Activated T-helper 2 cell treated with anti-CD3 and anti-CD28 coated beads, Interferon-gamma antibody, Interleukin-2, Interleukin-4, amounts not matched to agents 10 μg/mL and 5 μg/mL and 100 μg/mL, durations not matched to agents 14 hours and 24 hours and 36 hours (primary cell): ENCODE measurements around the gene MIX23. TPM values are rescaled to one million over a fixed set of nuclear protein-coding genes. Genes with fewer than 3 reads are reported as not detected.
A peak's percentile ranks its signal among the peaks of the same experiment; 100 is the strongest.

ENCODE experiments used
- DNase-seq: peaks from one replicate; pipeline ENCODE4 v3.0.0; 2021; ENCODE audit warnings: low spot score
- H3K27ac Mint-ChIP-seq: one replicate; pipeline ENCODE4 v1.8.0; 2021; ENCODE audit warnings: mixed read lengths
- H3K27me3 Mint-ChIP-seq: one replicate; pipeline ENCODE4 v1.8.0; 2021; ENCODE audit warnings: low read depth, mixed read lengths
- H3K36me3 Mint-ChIP-seq: one replicate; pipeline ENCODE4 v1.8.0; 2021; ENCODE audit warnings: low read depth, mixed read lengths
- H3K4me1 Mint-ChIP-seq: one replicate; pipeline ENCODE4 v1.8.0; 2021; ENCODE audit warnings: low read depth, mixed read lengths
- H3K4me3 Mint-ChIP-seq: one replicate; pipeline ENCODE4 v1.8.0; 2021; ENCODE audit warnings: low read depth, mild to moderate bottlenecking, moderate library complexity, mixed read lengths
- H3K9me3 Mint-ChIP-seq: one replicate; pipeline ENCODE4 v1.8.0; 2021; ENCODE audit warnings: mixed read lengths
- intact Hi-C: fragments of 100-400 bp; cut with micrococcal nuclease; formaldehyde crosslinking; loops from one replicate; pipeline ENCODE4 v1.15.1; 2023
- total RNA-seq: library from RNA; stranded (reverse); gene quantifications from 2 replicates; pipeline ENCODE4 v1.2.3, GENCODE V29; 2022

The MIX23 gene
- total RNA-seq, 1 donor from 2014 or later: 110 TPM

GRCh38 chr3:122409446-122409845, 26.4 kb upstream of the MIX23 start:
- intact Hi-C loops: no loop called here
- Mint-ChIP-seq H3K36me3 (peaks cover 69% of the 10 kb centered on the region), H3K27ac (no peak overlapping the region), H3K9me3 (no peaks in the 10 kb centered on the region), H3K4me1 (peaks cover 22% of the 10 kb centered on the region), H3K27me3 (no peaks in the 10 kb centered on the region), H3K4me3 (no peak overlapping the region)
- DNase-seq: no peak

DNA sequence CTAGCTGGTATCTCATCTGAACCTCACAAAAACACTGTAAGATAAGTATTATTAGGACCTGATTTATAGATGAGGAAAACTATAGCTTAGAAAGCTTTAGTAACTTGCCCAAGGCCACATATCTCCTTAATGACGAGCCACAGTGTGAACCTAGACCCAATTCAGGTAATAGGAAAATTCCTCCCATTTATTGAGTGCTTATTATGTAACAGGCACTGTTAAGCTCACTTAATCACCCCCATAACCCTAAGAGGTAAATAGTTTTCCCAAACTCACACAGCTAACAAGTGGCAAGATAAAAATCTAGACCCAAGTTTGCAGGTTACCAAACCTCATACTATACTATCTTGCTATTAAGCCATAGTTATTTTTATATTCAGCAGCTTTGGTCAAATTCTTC, 24.9 kb upstream of the MIX23 start:
- H3K4me1 Mint-ChIP-seq: peaks cover 23% of the 10 kb centered on the region
- peaks cover 74% of the 10 kb centered on the region for H3K36me3 Mint-ChIP-seq
- H3K27me3 Mint-ChIP-seq: no peaks in the 10 kb centered on the region
- no peak for DNase-seq
- no peaks in the 10 kb centered on the region for H3K9me3 Mint-ChIP-seq
- H3K4me3 Mint-ChIP-seq: no peak overlapping the region
- no peak overlapping the region for H3K27ac Mint-ChIP-seq
- intact Hi-C loops: no loop called here

DNA sequence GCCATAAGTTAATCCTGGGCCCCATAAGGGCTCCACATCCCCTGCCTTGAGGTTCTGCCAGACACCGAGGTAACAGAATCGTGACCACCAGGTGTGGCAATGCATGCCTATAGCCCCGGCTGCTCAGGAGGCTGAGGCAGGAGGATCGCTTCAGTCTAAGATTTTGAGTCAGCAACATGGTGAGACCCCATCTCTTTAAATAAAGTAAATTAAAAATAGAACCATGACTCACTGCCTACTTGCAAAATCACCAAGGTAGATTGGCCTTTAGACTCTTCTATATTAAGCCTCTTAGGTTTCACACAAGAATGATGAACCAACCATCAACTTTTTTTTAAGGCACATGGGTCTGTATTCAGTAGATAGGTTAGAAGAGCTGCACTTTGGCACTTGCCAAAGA, 23.2 kb upstream of the MIX23 start:
- Mint-ChIP-seq H3K27me3 (no peaks in the 10 kb centered on the region), H3K27ac (peak overlapping the region; percentile 29), H3K4me1 (peaks cover 19% of the 10 kb centered on the region), H3K36me3 (peaks cover 72% of the 10 kb centered on the region), H3K4me3 (no peak overlapping the region), H3K9me3 (no peaks in the 10 kb centered on the region)
- intact Hi-C loops: no loop called here
- DNase-seq: no peak

- no peaks in the 10 kb centered on the region for H3K27me3 Mint-ChIP-seq
- DNase-seq: no peak
- intact Hi-C loops: no loop called here
- H3K9me3 Mint-ChIP-seq: no peaks in the 10 kb centered on the region
- peaks cover 17% of the 10 kb centered on the region for H3K4me1 Mint-ChIP-seq
- no peak overlapping the region for H3K4me3 Mint-ChIP-seq
- H3K36me3 Mint-ChIP-seq: peaks cover 69% of the 10 kb centered on the region
- no peak overlapping the region for H3K27ac Mint-ChIP-seq
Measured at GRCh38 chr3:122405015-122405414, 22.0 kb upstream of the MIX23 start.

- Mint-ChIP-seq H3K36me3 (peaks cover 65% of the 10 kb centered on the region), H3K27me3 (no peaks in the 10 kb centered on the region), H3K9me3 (no peaks in the 10 kb centered on the region), H3K27ac (no peak overlapping the region), H3K4me3 (no peak overlapping the region), H3K4me1 (peaks cover 18% of the 10 kb centered on the region)
- intact Hi-C loops: no loop called here
- DNase-seq: no peak
Measured at GRCh38 chr3:122403489-122403888, 20.5 kb upstream of the MIX23 start.

GRCh38 chr3:122398920-122399319, 15.9 kb upstream of the MIX23 start:
- Mint-ChIP-seq H3K4me1 (peaks cover 49% of the 10 kb centered on the region), H3K9me3 (no peaks in the 10 kb centered on the region), H3K4me3 (no peak overlapping the region), H3K27ac (no peak overlapping the region), H3K36me3 (peaks cover 54% of the 10 kb centered on the region), H3K27me3 (no peaks in the 10 kb centered on the region)
- no peak for DNase-seq
- intact Hi-C loops: loop anchor here (10.0 kb wide), 1 partner anchor 136 kb away; no protein-coding TSS in a partner anchor

GRCh38 chr3:122397201-122397600, 14.2 kb upstream of the MIX23 start:
- Mint-ChIP-seq H3K27ac (no peak overlapping the region), H3K9me3 (no peaks in the 10 kb centered on the region), H3K4me1 (peaks cover 50% of the 10 kb centered on the region), H3K36me3 (peaks cover 46% of the 10 kb centered on the region), H3K4me3 (no peak overlapping the region), H3K27me3 (no peaks in the 10 kb centered on the region)
- intact Hi-C loops: loop anchor here (10.0 kb wide), 1 partner anchor 138 kb away; no protein-coding TSS in a partner anchor
- no peak for DNase-seq

GRCh38 chr3:122396511-122396910, 13.5 kb upstream of the MIX23 start:
- H3K36me3 Mint-ChIP-seq: peaks cover 46% of the 10 kb centered on the region
- no peak for DNase-seq
- no peaks in the 10 kb centered on the region for H3K27me3 Mint-ChIP-seq
- intact Hi-C loops: loop anchor here (10.0 kb wide), 1 partner anchor 138 kb away; no protein-coding TSS in a partner anchor
- no peaks in the 10 kb centered on the region for H3K9me3 Mint-ChIP-seq
- H3K4me3 Mint-ChIP-seq: no peak overlapping the region
- no peak overlapping the region for H3K27ac Mint-ChIP-seq
- peaks cover 50% of the 10 kb centered on the region for H3K4me1 Mint-ChIP-seq

DNA sequence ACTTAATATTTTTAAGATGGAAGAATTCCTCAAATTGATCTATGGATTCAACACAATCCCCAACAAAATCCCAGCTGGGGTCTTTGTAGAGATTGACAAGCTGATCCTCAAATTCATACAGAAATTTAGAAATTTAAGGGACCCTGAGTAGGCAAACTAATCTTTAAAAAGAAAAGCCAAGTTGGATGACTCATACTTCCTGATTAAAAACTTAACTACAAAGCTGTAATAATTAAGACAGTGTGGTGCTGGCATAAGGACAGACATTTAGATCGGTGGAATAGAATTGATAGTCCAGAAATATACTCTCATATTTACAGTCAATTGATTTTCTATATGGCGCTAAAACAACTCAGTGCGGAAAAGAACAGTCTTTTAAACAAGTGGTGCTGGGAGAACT, 12.6 kb upstream of the MIX23 start:
- H3K27me3 Mint-ChIP-seq: no peaks in the 10 kb centered on the region
- intact Hi-C loops: loop anchor here (10.0 kb wide), 1 partner anchor 139 kb away; no protein-coding TSS in a partner anchor
- DNase-seq: no peak
- peak overlapping the region; percentile 61 for H3K27ac Mint-ChIP-seq
- peaks cover 46% of the 10 kb centered on the region for H3K36me3 Mint-ChIP-seq
- peaks cover 49% of the 10 kb centered on the region for H3K4me1 Mint-ChIP-seq
- no peak overlapping the region for H3K4me3 Mint-ChIP-seq
- H3K9me3 Mint-ChIP-seq: no peaks in the 10 kb centered on the region

DNA sequence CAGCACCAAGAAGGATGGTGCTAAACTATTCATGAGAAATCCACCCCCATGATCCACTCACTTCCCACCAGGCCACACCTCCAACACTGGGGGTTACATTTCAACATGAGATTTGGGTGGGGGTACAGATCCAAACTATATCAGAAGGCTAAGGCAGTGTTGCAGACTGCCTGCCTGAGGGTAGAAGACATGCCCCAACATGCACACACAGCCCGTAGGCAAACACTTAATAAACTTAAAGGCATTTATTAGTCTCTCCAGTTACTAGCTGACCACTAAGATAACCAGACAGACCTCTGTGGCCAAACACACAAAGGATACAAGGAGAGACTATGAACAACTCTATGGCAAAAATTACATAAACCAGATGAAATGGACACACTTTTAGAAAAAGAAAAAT, 11.1 kb upstream of the MIX23 start:
- Mint-ChIP-seq H3K4me3 (no peak overlapping the region), H3K36me3 (peaks cover 34% of the 10 kb centered on the region), H3K4me1 (peaks cover 53% of the 10 kb centered on the region), H3K9me3 (no peaks in the 10 kb centered on the region), H3K27ac (peak overlapping the region; percentile 16), H3K27me3 (no peaks in the 10 kb centered on the region)
- no peak for DNase-seq
- intact Hi-C loops: loop anchor here (5.0 to 10.0 kb wide), 2 partner anchors 141 to 168 kb away; partner anchors contain the start of genes DTX3L and PARP9

GRCh38 chr3:122392868-122393844, 10.1 kb upstream of the MIX23 start:
- H3K9me3 Mint-ChIP-seq: no peaks in the 10 kb centered on the region
- H3K4me3 Mint-ChIP-seq: no peak overlapping the region
- H3K36me3 Mint-ChIP-seq: peaks cover 35% of the 10 kb centered on the region
- no peak overlapping the region for H3K27ac Mint-ChIP-seq
- no peak for DNase-seq
- no peaks in the 10 kb centered on the region for H3K27me3 Mint-ChIP-seq
- peaks cover 54% of the 10 kb centered on the region for H3K4me1 Mint-ChIP-seq
- intact Hi-C loops: loop anchor here (2.0 to 10.0 kb wide), 4 partner anchors 24 to 286 kb away; partner anchors contain the start of genes DTX3L, PARP9 and WDR5B

GRCh38 chr3:122391681-122392446, 8.8 kb upstream of the MIX23 start:
- no peak for DNase-seq
- Mint-ChIP-seq H3K27me3 (no peaks in the 10 kb centered on the region), H3K36me3 (peaks cover 48% of the 10 kb centered on the region), H3K4me3 (no peak overlapping the region), H3K9me3 (no peaks in the 10 kb centered on the region), H3K4me1 (peaks cover 58% of the 10 kb centered on the region), H3K27ac (no peak overlapping the region)
- intact Hi-C loops: loop anchor here (2.0 to 10.0 kb wide), 4 partner anchors 25 to 287 kb away; partner anchors contain the start of genes DTX3L, PARP9 and WDR5B
